Colonic mucosa (tissue), 4 donors: ENCODE data around the gene CD55. TPM values are rescaled to one million over a fixed set of nuclear protein-coding genes. Genes with fewer than 3 reads are reported as not detected.

Experiments
- DNase-seq: peaks from one replicate; pipeline ENCODE4 v3.0.0-alpha.2; 2020
- H3K27ac ChIP-seq: fragments of 200-600 bp; one replicate; pipeline ENCODE4 v1.8.0; 2021
- H3K27me3 ChIP-seq: fragments of 200-600 bp; one replicate; pipeline ENCODE4 v1.8.0; 2021
- H3K36me3 ChIP-seq: fragments of 200-600 bp; one replicate; pipeline ENCODE4 v1.8.0; 2021
- H3K4me1 ChIP-seq: fragments of 200-600 bp; one replicate; pipeline ENCODE4 v1.8.0; 2021; ENCODE audit warnings: mild to moderate bottlenecking
- H3K4me3 ChIP-seq: fragments of 200-600 bp; one replicate; pipeline ENCODE4 v1.8.0; 2021
- H3K9ac ChIP-seq, 2 donors: one replicate each; pipeline ENCODE4 v1.7.0; 2013; ENCODE audit warnings: control low read depth in 2 of 2, low read depth in 2 of 2, low read length in 2 of 2
- H3K9me3 ChIP-seq: fragments of 200-600 bp; one replicate; pipeline ENCODE4 v1.8.0; 2021
- CTCF ChIP-seq: fragments of 200-600 bp; IDR thresholded peaks from one replicate; pipeline ENCODE4 v1.8.0; 2022; ENCODE audit warnings: antibody characterized with exemption, mild to moderate bottlenecking
- intact Hi-C: fragments of 100-400 bp; cut with DNase I; formaldehyde crosslinking; loops from one replicate; pipeline ENCODE4 v1.14.1; 2022
- total RNA-seq, 2 donors: library from RNA; stranded (reverse); fragmentation: NEBNext Ultra II Directional in 1 of 2; extraction: Animal tissue kit (Norgen Biotek cat#: 25700) in 1 of 2; gene quantifications; one replicate each; pipeline ENCODE4 v1.2.1, GENCODE V29; 2021
- donor health status: healthy.
- donor health status: DM: no; HTN: no; CAD: no.
- donor health status: DM: no; HTN: no; CAD: no.

Gene CD55
- total RNA-seq, 2 donors from 2014 or later = 49.4 to 70.7 TPM

- intact Hi-C loops = no loop called here
- no peak for DNase-seq
- no peaks in the 10 kb centered on the region for H3K4me1 ChIP-seq
- no peak overlapping the region for H3K4me3 ChIP-seq
- no peak overlapping the region for H3K9ac ChIP-seq
- no peaks in the 10 kb centered on the region for H3K27me3 ChIP-seq
- H3K9me3 ChIP-seq = no peaks in the 10 kb centered on the region
- H3K36me3 ChIP-seq = no peaks in the 10 kb centered on the region
- H3K27ac ChIP-seq = no peak overlapping the region
- TF ChIP-seq CTCF = no peak
Measured at GRCh38 chr1:207363871-207364270, 42.4 kb downstream of the CD55 start.

- no peak overlapping the region for H3K4me3 ChIP-seq
- H3K9ac ChIP-seq = no peak overlapping the region
- no peak overlapping the region for H3K27ac ChIP-seq
- H3K4me1 ChIP-seq = no peaks in the 10 kb centered on the region
- no peaks in the 10 kb centered on the region for H3K36me3 ChIP-seq
- no peak for TF ChIP-seq CTCF
- no peak for DNase-seq
- H3K27me3 ChIP-seq = no peaks in the 10 kb centered on the region
- H3K9me3 ChIP-seq = no peaks in the 10 kb centered on the region
- intact Hi-C loops = no loop called here
Measured at GRCh38 chr1:207364614-207365013, 43.1 kb downstream of the CD55 start.

GRCh38 chr1:207365063-207365462 is 43.6 kb downstream of the CD55 start:
- H3K36me3 ChIP-seq = no peaks in the 10 kb centered on the region
- no peak overlapping the region for H3K27ac ChIP-seq
- no peaks in the 10 kb centered on the region for H3K27me3 ChIP-seq
- H3K4me1 ChIP-seq = no peaks in the 10 kb centered on the region
- H3K9me3 ChIP-seq = no peaks in the 10 kb centered on the region
- intact Hi-C loops = no loop called here
- no peak for DNase-seq
- no peak overlapping the region for H3K4me3 ChIP-seq
- H3K9ac ChIP-seq = no peak overlapping the region
- no peak for TF ChIP-seq CTCF

GRCh38 chr1:207366022-207366421 is 44.5 kb downstream of the CD55 start:
- H3K4me1 ChIP-seq = no peaks in the 10 kb centered on the region
- intact Hi-C loops = no loop called here
- H3K27ac ChIP-seq = no peak overlapping the region
- no peaks in the 10 kb centered on the region for H3K27me3 ChIP-seq
- no peaks in the 10 kb centered on the region for H3K9me3 ChIP-seq
- DNase-seq = no peak
- no peaks in the 10 kb centered on the region for H3K36me3 ChIP-seq
- TF ChIP-seq CTCF = no peak
- H3K4me3 ChIP-seq = no peak overlapping the region
- no peak overlapping the region for H3K9ac ChIP-seq

- H3K27me3 ChIP-seq = no peaks in the 10 kb centered on the region
- H3K9ac ChIP-seq = no peak overlapping the region
- TF ChIP-seq CTCF = no peak
- DNase-seq = no peak
- no peaks in the 10 kb centered on the region for H3K36me3 ChIP-seq
- intact Hi-C loops = no loop called here
- no peak overlapping the region for H3K27ac ChIP-seq
- no peaks in the 10 kb centered on the region for H3K4me1 ChIP-seq
- H3K9me3 ChIP-seq = no peaks in the 10 kb centered on the region
- H3K4me3 ChIP-seq = no peak overlapping the region
Measured at GRCh38 chr1:207388721-207389120, 67.2 kb downstream of the CD55 start.
